ENCODE data around the gene RNF19B. TPM values are rescaled to one million over a fixed set of nuclear protein-coding genes. Genes with fewer than 3 reads are reported as not detected.
"Not testable (repeated sequence)": the region's sequence is repeated elsewhere in the genome, so short reads cannot be mapped to it uniquely, and the experiment has no call there.

Gene RNF19B
- total RNA-seq, 1 experiment from 2014 or later: 14.9 TPM

- DNase-seq (ENCODE audit: low read depth): no peak
- in situ Hi-C loops (cut with HindIII; ENCODE audit: low pct_unique_long_range_greater_than_20kb, low sequenced_read_pairs): no loop called here
Measured at GRCh38 chr1:32997381-32997891, 32.8 kb upstream of the RNF19B start.

GRCh38 chr1:32993324-32993636 is 28.7 kb upstream of the RNF19B start:
- DNase-seq (ENCODE audit: low read depth); in situ Hi-C loops (cut with HindIII; ENCODE audit: low pct_unique_long_range_greater_than_20kb, low sequenced_read_pairs): not testable (repeated sequence)

GRCh38 chr1:32992489-32993323 is 28.1 kb upstream of the RNF19B start:
- in situ Hi-C loops (cut with HindIII; ENCODE audit: low pct_unique_long_range_greater_than_20kb, low sequenced_read_pairs): no loop called here
- peak; percentile 93 for DNase-seq (ENCODE audit: low read depth)

- DNase-seq (ENCODE audit: low read depth): no peak
- in situ Hi-C loops (cut with HindIII; ENCODE audit: low pct_unique_long_range_greater_than_20kb, low sequenced_read_pairs): no loop called here
Measured at GRCh38 chr1:32991819-32992488, 27.3 kb upstream of the RNF19B start.

GRCh38 chr1:32991386-32991785 is 26.8 kb upstream of the RNF19B start:
- peak; percentile 84 for DNase-seq (ENCODE audit: low read depth)
- in situ Hi-C loops (cut with HindIII; ENCODE audit: low pct_unique_long_range_greater_than_20kb, low sequenced_read_pairs): no loop called here

- DNase-seq (ENCODE audit: low read depth): no peak
- in situ Hi-C loops (cut with HindIII; ENCODE audit: low pct_unique_long_range_greater_than_20kb, low sequenced_read_pairs): no loop called here
Measured at GRCh38 chr1:32990887-32991286, 26.3 kb upstream of the RNF19B start.

- peak; percentile 72 for DNase-seq (ENCODE audit: low read depth)
- in situ Hi-C loops (cut with HindIII; ENCODE audit: low pct_unique_long_range_greater_than_20kb, low sequenced_read_pairs): no loop called here
Measured at GRCh38 chr1:32989160-32990050, 24.8 kb upstream of the RNF19B start.

- DNase-seq (ENCODE audit: low read depth): no peak
- in situ Hi-C loops (cut with HindIII; ENCODE audit: low pct_unique_long_range_greater_than_20kb, low sequenced_read_pairs): no loop called here
Measured at GRCh38 chr1:32988665-32989064, 24.1 kb upstream of the RNF19B start.

GRCh38 chr1:32985226-32985625 is 20.6 kb upstream of the RNF19B start:
- DNase-seq (ENCODE audit: low read depth): no peak
- in situ Hi-C loops (cut with HindIII; ENCODE audit: low pct_unique_long_range_greater_than_20kb, low sequenced_read_pairs): no loop called here

- DNase-seq (ENCODE audit: low read depth): no peak
- in situ Hi-C loops (cut with HindIII; ENCODE audit: low pct_unique_long_range_greater_than_20kb, low sequenced_read_pairs): no loop called here
Measured at GRCh38 chr1:32984455-32985171, 20.0 kb upstream of the RNF19B start.

- no peak for DNase-seq (ENCODE audit: low read depth)
- in situ Hi-C loops (cut with HindIII; ENCODE audit: low pct_unique_long_range_greater_than_20kb, low sequenced_read_pairs): no loop called here
Measured at GRCh38 chr1:32984090-32984454, 19.5 kb upstream of the RNF19B start.

GRCh38 chr1:32983020-32983419 is 18.4 kb upstream of the RNF19B start:
- DNase-seq (ENCODE audit: low read depth): no peak
- in situ Hi-C loops (cut with HindIII; ENCODE audit: low pct_unique_long_range_greater_than_20kb, low sequenced_read_pairs): no loop called here

GRCh38 chr1:32981003-32981901 is 16.6 kb upstream of the RNF19B start:
- in situ Hi-C loops (cut with HindIII; ENCODE audit: low pct_unique_long_range_greater_than_20kb, low sequenced_read_pairs): no loop called here
- peak; percentile 91 for DNase-seq (ENCODE audit: low read depth)

GRCh38 chr1:32980080-32980479 is 15.5 kb upstream of the RNF19B start:
- in situ Hi-C loops (cut with HindIII; ENCODE audit: low pct_unique_long_range_greater_than_20kb, low sequenced_read_pairs): no loop called here
- DNase-seq (ENCODE audit: low read depth): no peak

- no peak for DNase-seq (ENCODE audit: low read depth)
Measured at GRCh38 chr1:32978854-32979253, 14.2 kb upstream of the RNF19B start.

GRCh38 chr1:32977546-32978087 is 13.0 kb upstream of the RNF19B start:
- no peak for DNase-seq (ENCODE audit: low read depth)
- in situ Hi-C loops (cut with HindIII; ENCODE audit: low pct_unique_long_range_greater_than_20kb, low sequenced_read_pairs): no loop called here

More at GRCh38 chr1:32978854-32979253, 14.2 kb upstream of the RNF19B start:
- in situ Hi-C loops (cut with HindIII; ENCODE audit: low pct_unique_long_range_greater_than_20kb, low sequenced_read_pairs): no loop called here

GRCh38 chr1:32975055-32975454 is 10.4 kb upstream of the RNF19B start:
- DNase-seq (ENCODE audit: low read depth); in situ Hi-C loops (cut with HindIII; ENCODE audit: low pct_unique_long_range_greater_than_20kb, low sequenced_read_pairs): not testable (repeated sequence)

Data from Caki2 (cell line).